Neuron (in vitro differentiated cells): ENCODE data around the gene PIK3R5.
"Not testable (repeated sequence)": the region's sequence is repeated elsewhere in the genome, so short reads cannot be mapped to it uniquely, and the experiment has no call there.

Experiments used
- H2AFZ ChIP-seq: one replicate; pipeline ENCODE4 v1.6.1; 2013; ENCODE audit warnings: low read depth, mild to moderate bottlenecking, inconsistent platforms, low read length, moderate library complexity
- H3K27me3 ChIP-seq: one replicate; pipeline ENCODE4 v1.6.1; 2013; ENCODE audit warnings: low read length; ENCODE audit not compliant: insufficient read depth
- H3K36me3 ChIP-seq: one replicate; pipeline ENCODE4 v1.6.1; 2013; ENCODE audit warnings: low read length; ENCODE audit not compliant: insufficient read depth
- H3K4me1 ChIP-seq: one replicate; pipeline ENCODE4 v1.6.1; 2013; ENCODE audit warnings: low read length; ENCODE audit not compliant: insufficient read depth
- H3K4me3 ChIP-seq: 2 replicates; pipeline ENCODE4 v1.5.1; 2013; ENCODE audit warnings: mild to moderate bottlenecking, low read length, moderate library complexity
- H3K9me3 ChIP-seq: one replicate; pipeline ENCODE4 v1.6.1; 2013; ENCODE audit warnings: low read length

Gene PIK3R5

GRCh38 chr17:8865811-8866210, 99.7 kb downstream of the PIK3R5 start:
- H3K27me3 ChIP-seq: no peaks in the 10 kb centered on the region
- no peaks in the 10 kb centered on the region for H3K9me3 ChIP-seq
- no peaks in the 10 kb centered on the region for H3K36me3 ChIP-seq
- H3K4me3 ChIP-seq: no peak overlapping the region
- no peak overlapping the region for H2AFZ ChIP-seq
- H3K4me1 ChIP-seq: no peaks in the 10 kb centered on the region

- Histone ChIP-seq H3K9me3 (no peaks in the 10 kb centered on the region), H3K36me3 (no peaks in the 10 kb centered on the region), H3K27me3 (no peaks in the 10 kb centered on the region), H3K4me1 (no peaks in the 10 kb centered on the region), H3K4me3 (no peak overlapping the region), H2AFZ (no peak overlapping the region)
Observed at GRCh38 chr17:8865385-8865784, 100.1 kb downstream of the PIK3R5 start.

- Histone ChIP-seq H3K4me1 (peaks cover 7% of the 10 kb centered on the region), H2AFZ (no peak overlapping the region), H3K4me3 (no peak overlapping the region), H3K27me3 (no peaks in the 10 kb centered on the region), H3K9me3 (no peaks in the 10 kb centered on the region), H3K36me3 (no peaks in the 10 kb centered on the region)
Observed at GRCh38 chr17:8862213-8863056, 103.1 kb downstream of the PIK3R5 start.

- Histone ChIP-seq H3K27me3 (no peaks in the 10 kb centered on the region), H3K9me3 (no peaks in the 10 kb centered on the region), H3K4me3 (no peak overlapping the region), H2AFZ (no peak overlapping the region), H3K4me1 (peaks cover 12% of the 10 kb centered on the region), H3K36me3 (no peaks in the 10 kb centered on the region)
Observed at GRCh38 chr17:8861495-8862181, 103.9 kb downstream of the PIK3R5 start.

GRCh38 chr17:8859804-8860430, 105.6 kb downstream of the PIK3R5 start:
- Histone ChIP-seq H3K4me3 (no peak overlapping the region), H3K9me3 (no peaks in the 10 kb centered on the region), H3K27me3 (no peaks in the 10 kb centered on the region), H2AFZ (no peak overlapping the region), H3K36me3 (no peaks in the 10 kb centered on the region), H3K4me1 (peaks cover 12% of the 10 kb centered on the region)

- Histone ChIP-seq H2AFZ (no peak overlapping the region), H3K4me3 (no peak overlapping the region), H3K9me3 (no peaks in the 10 kb centered on the region), H3K4me1 (peaks cover 12% of the 10 kb centered on the region), H3K27me3 (no peaks in the 10 kb centered on the region), H3K36me3 (no peaks in the 10 kb centered on the region)
Observed at GRCh38 chr17:8859027-8859803, 106.3 kb downstream of the PIK3R5 start.

- no peaks in the 10 kb centered on the region for H3K9me3 ChIP-seq
- no peak overlapping the region for H2AFZ ChIP-seq
- no peaks in the 10 kb centered on the region for H3K27me3 ChIP-seq
- H3K4me3 ChIP-seq: no peak overlapping the region
- no peaks in the 10 kb centered on the region for H3K36me3 ChIP-seq
- peaks cover 12% of the 10 kb centered on the region for H3K4me1 ChIP-seq
Observed at GRCh38 chr17:8857919-8858318, 107.6 kb downstream of the PIK3R5 start.

- Histone ChIP-seq H3K9me3 (no peaks in the 10 kb centered on the region), H3K4me1 (peaks cover 12% of the 10 kb centered on the region), H2AFZ (no peak overlapping the region), H3K4me3 (no peak overlapping the region), H3K36me3 (no peaks in the 10 kb centered on the region), H3K27me3 (no peaks in the 10 kb centered on the region)
Observed at GRCh38 chr17:8856869-8857575, 108.5 kb downstream of the PIK3R5 start.

- peaks cover 12% of the 10 kb centered on the region for H3K4me1 ChIP-seq
- H3K27me3 ChIP-seq, H3K36me3 ChIP-seq, H3K4me3 ChIP-seq, H3K9me3 ChIP-seq, H2AFZ ChIP-seq: not testable (repeated sequence)
Observed at GRCh38 chr17:8856205-8856603, 109.3 kb downstream of the PIK3R5 start.

- no peak overlapping the region for H3K4me3 ChIP-seq
- H3K9me3 ChIP-seq: no peaks in the 10 kb centered on the region
- peaks cover 12% of the 10 kb centered on the region for H3K4me1 ChIP-seq
Observed at GRCh38 chr17:8855477-8856204, 109.9 kb downstream of the PIK3R5 start.

GRCh38 chr17:8851600-8851999, 113.9 kb downstream of the PIK3R5 start:
- Histone ChIP-seq H3K4me3 (no peak overlapping the region), H2AFZ (no peak overlapping the region), H3K27me3 (no peaks in the 10 kb centered on the region), H3K36me3 (no peaks in the 10 kb centered on the region), H3K4me1 (no peaks in the 10 kb centered on the region), H3K9me3 (no peaks in the 10 kb centered on the region)

More at GRCh38 chr17:8855477-8856204, 109.9 kb downstream of the PIK3R5 start:
- Histone ChIP-seq H3K27me3 (no peaks in the 10 kb centered on the region), H3K36me3 (no peaks in the 10 kb centered on the region), H2AFZ (no peak overlapping the region)
